A673 (cell line): ENCODE data around the gene FN3K. TPM values are rescaled to one million over a fixed set of nuclear protein-coding genes. Genes with fewer than 3 reads are reported as not detected.

Source experiments
- BruUV-seq: library from RNA; stranded (reverse); fragments of 400-500 nt; replicated peaks from 2 replicates; lab custom pipeline; 2021; lab: Mats Ljungman, UMichigan
- CTCF ChIA-PET: fragments of 300-600 bp; sonication (Branson Sonifier 250); formaldehyde crosslinking; loops from one replicate; lab custom pipeline; 2022; ENCODE audit warnings: antibody characterized with exemption; lab: Charles Lee
- POLR2A ChIA-PET: fragments of 300-600 bp; sonication (Branson Sonifier 250); formaldehyde crosslinking; loops from one replicate; lab custom pipeline; 2022; ENCODE audit warnings: antibody characterized with exemption; ENCODE audit not compliant: low non-redundant PET; lab: Charles Lee
- DNase-seq: peaks from one replicate; pipeline ENCODE4 v3.0.0-alpha.2; 2015; ENCODE audit warnings: low spot score
- H3K27ac ChIP-seq: fragments of 200-600 bp; sonication (generic); 2 replicates; pipeline ENCODE4 v1.5.1; 2016; ENCODE audit warnings: mixed run types, low read depth, mild to moderate bottlenecking, mixed read lengths, antibody characterized with exemption, low read length; ENCODE audit not compliant: poor library complexity, severe bottlenecking
- H3K27me3 ChIP-seq: fragments of 200-600 bp; sonication (generic); replicated peaks from 2 replicates; pipeline ENCODE4 v1.6.1; 2017; ENCODE audit warnings: mixed run types, low read depth, mild to moderate bottlenecking, mixed read lengths, antibody characterized with exemption, low read length; ENCODE audit not compliant: insufficient read depth, poor library complexity
- H3K36me3 ChIP-seq: fragments of 200-600 bp; sonication (generic); 2 replicates; pipeline ENCODE4 v1.6.1; 2016; ENCODE audit warnings: mixed run types, mild to moderate bottlenecking, mixed read lengths, antibody characterized with exemption, low read length; ENCODE audit not compliant: insufficient read depth, poor library complexity, severe bottlenecking
- H3K4me1 ChIP-seq: fragments of 200-600 bp; sonication (generic); 2 replicates; pipeline ENCODE4 v1.6.1; 2017; ENCODE audit warnings: mixed run types, mild to moderate bottlenecking, mixed read lengths, antibody characterized with exemption, low read length; ENCODE audit not compliant: insufficient read depth, poor library complexity, severe bottlenecking
- H3K4me3 ChIP-seq: fragments of 200-600 bp; sonication (generic); 2 replicates; pipeline ENCODE4 v1.5.1; 2016; ENCODE audit warnings: low read depth, mixed run types, mild to moderate bottlenecking, mixed read lengths, low read length; ENCODE audit not compliant: poor library complexity, severe bottlenecking
- H3K9me3 ChIP-seq: fragments of 200-600 bp; sonication (generic); 2 replicates; pipeline ENCODE4 v1.6.1; 2016; ENCODE audit warnings: mixed run types, low read depth, mild to moderate bottlenecking, mixed read lengths, antibody characterized with exemption, low read length; ENCODE audit not compliant: poor library complexity, severe bottlenecking
- CTCF ChIP-seq: fragments of 300-800, 200-600 bp; sonication (generic); conservative IDR thresholded peaks from 2 replicates; pipeline ENCODE4 v1.5.1; 2017; ENCODE audit warnings: low read depth, mild to moderate bottlenecking, antibody characterized with exemption, low read length, moderate library complexity, mixed read lengths
- EZH2 ChIP-seq: fragments of 200-600 bp; sonication (generic); IDR thresholded peaks from 2 replicates; pipeline ENCODE4 v1.6.1; 2017; ENCODE audit warnings: borderline replicate concordance, low read depth, mild to moderate bottlenecking, mixed read lengths, antibody characterized with exemption, low read length; ENCODE audit not compliant: poor library complexity, severe bottlenecking
- intact Hi-C: fragments of 100-400 bp; cut with micrococcal nuclease; formaldehyde crosslinking; loops from one replicate; pipeline ENCODE4 v1.10.0; 2022; ENCODE audit not compliant: unreplicated experiment
- total RNA-seq: library from RNA; stranded (reverse); gene quantifications from 2 replicates; pipeline ENCODE4 v1.2.3, GENCODE V29; 2021

Gene FN3K
- total RNA-seq, 1 experiment from 2014 or later = 6.7 TPM

GRCh38 chr17:82750241-82750908 is 15.0 kb downstream of the FN3K start:
- Histone ChIP-seq H3K36me3 (no peaks in the 10 kb centered on the region), H3K4me3 (no peak overlapping the region), H3K27ac (no peak overlapping the region), H3K9me3 (no peaks in the 10 kb centered on the region), H3K4me1 (peaks cover 12% of the 10 kb centered on the region), H3K27me3 (no peaks in the 10 kb centered on the region)
- intact Hi-C loops = no loop called here
- DNase-seq = no peak
- ChIA-PET POLR2A (no interaction called here), CTCF (no interaction called here)
- no TSS peak for BruUV-seq
- TF ChIP-seq EZH2 (no peak), CTCF (no peak)

- Histone ChIP-seq H3K27ac (no peak overlapping the region), H3K4me3 (peak overlapping the region; percentile 63), H3K4me1 (peaks cover 12% of the 10 kb centered on the region), H3K9me3 (no peaks in the 10 kb centered on the region), H3K36me3 (peaks cover 2% of the 10 kb centered on the region), H3K27me3 (no peaks in the 10 kb centered on the region)
- no TSS peak for BruUV-seq
- intact Hi-C loops = no loop called here
- TF ChIP-seq EZH2 = no peak
- TF ChIP-seq CTCF = no peak
- ChIA-PET POLR2A (no interaction called here), CTCF (no interaction called here)
- no peak for DNase-seq
Observed at GRCh38 chr17:82751171-82751570, 15.8 kb downstream of the FN3K start.

GRCh38 chr17:82751571-82752370 is 16.4 kb downstream of the FN3K start, which contains the start of gene TBCD:
Gene TBCD, plus strand, starts transcription at chr17:82752065. Its CDS starts 129 bp downstream, at chr17:82752194.
- H3K4me1 ChIP-seq = peaks cover 12% of the 10 kb centered on the region
- intact Hi-C loops = no loop called here
- H3K4me3 ChIP-seq = peak within 1 kb of the TSS; percentile 97
- BruUV-seq = no TSS peak
- H3K9me3 ChIP-seq = no peaks in the 10 kb centered on the region
- peaks cover 6% of the 10 kb centered on the region for H3K36me3 ChIP-seq
- no peaks in the 10 kb centered on the region for H3K27me3 ChIP-seq
- H3K27ac ChIP-seq = peak within 1 kb of the TSS; percentile 93
- peak; percentile 93 for DNase-seq
- TF ChIP-seq EZH2 (no peak), CTCF (no peak)
- ChIA-PET CTCF (no interaction called here), POLR2A (no interaction called here)
